HG03135 (cell line): ENCODE results near the gene TIMMDC1.

Experiments
- ATAC-seq: cut with Tn5 transposase; IDR thresholded peaks from one replicate; pipeline ENCODE4 v1.9.1; 2021; ENCODE audit warnings: mild to moderate bottlenecking, moderate library complexity; ENCODE audit not compliant: unreplicated experiment

TIMMDC1 gene, protein sequence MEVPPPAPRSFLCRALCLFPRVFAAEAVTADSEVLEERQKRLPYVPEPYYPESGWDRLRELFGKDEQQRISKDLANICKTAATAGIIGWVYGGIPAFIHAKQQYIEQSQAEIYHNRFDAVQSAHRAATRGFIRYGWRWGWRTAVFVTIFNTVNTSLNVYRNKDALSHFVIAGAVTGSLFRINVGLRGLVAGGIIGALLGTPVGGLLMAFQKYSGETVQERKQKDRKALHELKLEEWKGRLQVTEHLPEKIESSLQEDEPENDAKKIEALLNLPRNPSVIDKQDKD

DNA sequence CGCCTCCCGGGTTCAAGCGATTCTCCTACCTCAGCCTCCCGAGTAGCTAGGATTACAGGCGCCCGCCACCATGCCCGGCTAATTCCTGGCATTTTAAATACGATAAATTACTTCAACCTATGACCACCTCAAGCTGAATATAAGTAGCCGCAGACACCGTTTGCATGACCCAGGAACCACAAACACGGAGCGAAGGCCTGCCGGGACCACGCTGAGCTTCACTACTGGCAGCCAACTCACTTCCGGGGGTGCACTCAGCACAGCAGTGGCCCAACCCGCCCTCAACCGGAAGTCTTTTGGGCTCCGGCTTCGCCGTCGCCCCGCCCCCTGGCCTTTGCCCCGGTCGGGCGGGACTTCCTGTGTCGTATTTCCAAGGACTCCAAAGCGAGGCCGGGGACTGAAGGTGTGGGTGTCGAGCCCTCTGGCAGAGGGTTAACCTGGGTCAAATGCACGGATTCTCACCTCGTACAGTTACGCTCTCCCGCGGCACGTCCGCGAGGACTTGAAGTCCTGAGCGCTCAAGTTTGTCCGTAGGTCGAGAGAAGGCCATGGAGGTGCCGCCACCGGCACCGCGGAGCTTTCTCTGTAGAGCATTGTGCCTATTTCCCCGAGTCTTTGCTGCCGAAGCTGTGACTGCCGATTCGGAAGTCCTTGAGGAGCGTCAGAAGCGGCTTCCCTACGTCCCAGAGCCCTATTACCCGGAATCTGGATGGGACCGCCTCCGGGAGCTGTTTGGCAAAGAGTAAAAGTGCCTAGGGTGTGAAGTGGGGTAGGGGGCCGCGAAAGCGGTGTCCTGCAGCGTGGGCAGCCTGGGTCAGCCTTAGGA is at the start of gene TIMMDC1:
TIMMDC1 (plus strand) TSS at position 362 of the 826 bp plus-strand sequence; CDS start at position 549, 187 bp downstream.
- peak; percentile 99 for ATAC-seq

DNA sequence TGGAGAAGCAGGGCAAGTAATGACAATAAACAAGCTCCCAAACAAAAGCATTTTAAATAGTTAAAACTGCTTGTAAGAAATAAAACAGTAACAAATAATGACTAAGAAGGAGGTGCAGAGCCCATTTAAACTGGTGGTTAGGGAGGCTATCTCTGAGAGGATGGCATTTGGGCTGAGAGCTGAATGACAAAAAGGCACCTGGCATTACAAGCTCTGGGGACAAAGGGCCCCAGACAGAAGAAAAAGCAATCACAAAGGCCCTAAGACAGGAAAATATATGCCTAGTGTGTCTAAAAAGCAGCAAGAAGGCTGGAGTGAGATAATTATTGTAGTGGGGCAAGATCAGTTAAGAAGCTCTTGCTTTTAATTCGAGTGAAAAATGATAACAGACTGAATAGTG is 44.5 kb upstream of the TIMMDC1 start:
- no peak for ATAC-seq

DNA sequence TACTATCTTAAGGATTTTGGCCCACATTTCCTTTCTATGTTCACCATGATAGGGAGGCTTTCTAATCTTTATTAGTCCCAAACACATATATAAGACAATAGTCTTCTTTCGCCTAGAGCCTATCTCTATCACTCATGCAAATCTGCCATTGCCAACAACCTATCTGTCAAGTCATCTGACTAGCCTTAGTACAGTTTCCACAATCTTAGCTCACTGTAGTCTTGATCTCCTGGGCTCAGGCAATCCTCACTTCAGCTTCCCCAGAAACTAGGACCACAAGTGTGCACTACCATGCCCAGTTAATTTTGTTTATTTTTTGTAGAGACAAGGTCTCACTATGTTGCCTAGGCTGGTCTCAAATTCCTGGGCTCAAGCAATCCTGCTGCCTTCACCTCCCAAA is 41.9 kb upstream of the TIMMDC1 start:
- ATAC-seq, result no peak

DNA sequence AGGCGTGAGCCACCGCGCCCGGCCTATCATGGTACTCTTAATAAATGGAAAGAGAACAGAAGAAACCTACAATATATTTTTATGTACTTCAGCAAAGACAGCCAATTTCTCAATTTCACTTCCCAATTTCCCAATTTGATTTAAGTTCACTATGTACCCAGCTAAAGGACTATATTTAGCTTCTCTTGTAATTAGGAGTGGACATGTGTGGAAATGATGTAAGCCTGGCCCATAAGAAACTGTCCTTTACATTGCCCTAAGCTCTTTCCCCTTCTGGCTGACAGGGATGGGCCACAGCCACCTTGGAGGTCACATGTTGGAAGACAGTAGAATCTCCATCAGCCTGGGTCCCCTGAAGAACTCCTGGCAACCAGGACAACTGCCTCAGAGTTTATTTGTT is 41.1 kb upstream of the TIMMDC1 start:
- ATAC-seq, result no peak

DNA sequence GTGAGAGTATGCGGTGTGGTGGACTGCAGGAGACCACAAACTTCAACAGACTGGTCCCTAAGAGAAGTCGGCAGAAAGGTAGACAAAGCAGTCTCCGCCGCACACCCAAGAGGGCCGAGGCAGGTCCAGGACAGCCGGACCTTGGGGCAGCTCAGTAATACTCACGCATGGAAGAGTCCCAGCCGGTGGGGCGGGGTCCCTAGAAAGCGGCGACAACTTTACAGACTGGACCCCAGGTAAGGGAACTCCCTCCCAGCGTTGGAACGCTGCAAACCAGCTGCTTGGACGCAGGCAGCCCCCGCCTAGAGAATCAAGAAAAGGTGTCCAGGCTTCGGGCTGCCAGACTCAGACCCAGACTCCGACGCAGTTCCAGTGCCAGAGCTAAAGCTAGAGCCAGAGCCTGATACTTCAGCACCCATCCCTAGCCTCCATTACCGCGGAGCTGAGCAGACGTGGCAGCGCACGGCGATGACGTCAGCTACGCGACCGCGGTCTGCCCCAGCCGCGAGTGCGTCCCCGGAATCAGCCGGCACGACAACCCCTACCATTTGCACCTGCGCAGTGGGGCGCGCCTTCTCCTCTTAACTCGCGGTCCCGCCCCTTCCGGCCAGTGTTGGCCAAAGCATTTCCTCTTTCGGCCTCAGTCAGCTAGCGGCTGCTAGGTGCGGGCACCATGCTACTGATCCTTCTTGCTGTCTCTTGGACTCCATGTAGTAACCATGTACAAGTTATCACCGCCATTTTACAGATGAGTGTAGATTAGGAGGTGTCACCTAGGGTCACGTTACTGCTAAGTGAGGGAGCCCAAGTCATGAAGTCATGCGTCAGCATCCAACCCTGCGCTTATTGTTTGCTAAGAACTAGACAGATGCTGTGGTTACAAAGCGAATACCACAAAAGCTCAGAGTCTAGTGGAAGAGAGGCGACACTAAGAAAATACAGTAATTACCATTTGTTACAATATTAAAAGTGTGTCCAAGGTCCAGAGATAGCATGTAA is 34.9 kb upstream of the TIMMDC1 start, which contains the start of gene TMEM39A:
TMEM39A (minus strand) TSS at position 445 of the 999 bp plus-strand sequence. CDS start 1,541 bp downstream, outside the sequence.
- peak; percentile 94 for ATAC-seq

DNA sequence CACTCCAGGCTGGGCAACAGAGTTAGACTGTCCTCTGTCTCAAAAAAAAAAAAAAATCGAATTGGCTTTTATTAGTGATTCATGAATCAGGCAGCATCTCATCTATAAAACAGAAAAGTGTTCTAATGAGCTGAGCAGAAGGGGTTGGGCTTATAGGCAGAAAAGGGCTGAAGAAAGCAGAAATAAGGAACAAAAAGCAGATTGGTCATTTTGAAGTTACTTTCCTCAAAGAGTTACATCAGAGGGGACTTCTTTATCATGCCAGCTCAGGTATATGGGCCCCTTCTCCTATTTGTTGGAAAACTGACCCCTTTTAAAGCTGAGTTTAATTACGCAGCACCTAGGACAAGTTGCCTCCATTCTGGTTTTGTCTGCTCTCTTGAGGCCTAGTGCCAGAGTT is 30.3 kb upstream of the TIMMDC1 start:
- no peak for ATAC-seq

DNA sequence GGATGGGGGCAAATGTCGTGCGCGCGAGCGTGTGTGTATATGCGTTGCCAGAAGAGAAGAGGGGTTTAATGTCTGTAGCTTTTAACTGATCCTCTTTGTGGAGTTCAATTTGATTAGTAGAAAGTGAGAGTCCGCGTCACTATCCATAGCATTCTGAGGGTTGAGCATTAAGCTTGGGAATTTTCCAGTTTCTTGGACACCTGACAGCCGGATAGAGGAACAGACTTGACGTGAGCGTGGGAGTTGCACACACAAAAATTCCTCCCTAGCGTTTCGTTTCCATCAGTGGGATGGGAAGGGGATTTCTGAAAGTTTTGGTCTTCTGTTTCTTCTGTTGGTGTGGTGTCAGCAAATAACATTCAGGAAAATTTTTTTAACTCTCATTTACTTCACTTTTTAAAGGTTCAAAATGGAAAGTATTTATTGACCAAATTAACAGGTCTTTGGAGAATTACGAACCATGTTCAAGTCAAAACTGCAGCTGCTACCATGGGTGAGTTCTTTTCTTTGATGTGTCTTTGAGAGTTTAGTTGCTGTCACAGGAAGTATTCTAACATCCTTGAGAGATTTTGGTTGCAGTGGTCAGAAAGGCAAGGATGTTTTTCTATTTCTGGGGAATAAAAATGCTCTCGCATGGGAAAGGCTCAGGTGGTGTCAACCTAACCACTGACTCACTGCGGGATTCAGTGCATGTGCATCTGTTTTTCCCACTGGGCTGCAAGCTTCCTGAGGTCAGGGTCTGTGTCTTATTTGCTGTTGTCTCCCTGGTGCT is 28.7 kb upstream of the TIMMDC1 start:
- no peak for ATAC-seq

DNA sequence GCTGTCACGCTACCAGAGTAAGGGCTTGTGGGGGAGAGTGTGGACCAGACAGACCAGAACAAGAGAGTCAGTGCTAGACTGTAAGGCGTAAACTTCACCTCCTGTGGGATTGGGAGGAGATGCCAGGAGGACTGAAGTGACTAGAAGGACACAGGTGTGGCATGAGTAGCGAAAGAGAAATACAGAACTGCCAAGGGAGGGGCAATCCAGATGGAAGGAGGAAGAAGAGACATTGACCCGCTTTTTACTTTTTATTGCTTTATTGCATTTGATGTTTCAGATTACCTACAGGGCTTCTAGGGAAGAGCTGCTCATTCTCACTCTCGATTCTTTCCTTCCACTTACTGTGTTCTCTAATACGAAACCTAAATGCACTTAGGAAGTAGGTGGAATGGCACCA is 27.5 kb upstream of the TIMMDC1 start:
- ATAC-seq, result no peak

DNA sequence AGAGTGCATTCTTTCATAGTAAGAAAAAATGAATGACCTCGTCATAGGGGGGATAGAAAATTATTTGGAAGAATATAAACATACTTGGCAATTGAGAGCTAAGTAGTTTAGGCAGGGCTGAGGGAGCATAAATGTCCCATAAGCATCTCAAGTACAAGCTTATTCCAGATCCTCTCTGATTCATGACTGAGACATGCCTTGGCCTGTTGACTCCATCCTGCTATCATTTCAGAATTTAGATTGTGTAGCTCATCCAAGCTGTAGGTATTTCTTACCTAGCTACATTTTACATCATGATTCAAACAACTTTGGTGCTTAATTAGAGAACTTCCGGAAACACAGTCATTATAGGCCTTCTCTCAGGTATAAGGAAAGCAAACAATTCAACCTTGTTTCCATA is 17.3 kb upstream of the TIMMDC1 start:
- no peak for ATAC-seq

DNA sequence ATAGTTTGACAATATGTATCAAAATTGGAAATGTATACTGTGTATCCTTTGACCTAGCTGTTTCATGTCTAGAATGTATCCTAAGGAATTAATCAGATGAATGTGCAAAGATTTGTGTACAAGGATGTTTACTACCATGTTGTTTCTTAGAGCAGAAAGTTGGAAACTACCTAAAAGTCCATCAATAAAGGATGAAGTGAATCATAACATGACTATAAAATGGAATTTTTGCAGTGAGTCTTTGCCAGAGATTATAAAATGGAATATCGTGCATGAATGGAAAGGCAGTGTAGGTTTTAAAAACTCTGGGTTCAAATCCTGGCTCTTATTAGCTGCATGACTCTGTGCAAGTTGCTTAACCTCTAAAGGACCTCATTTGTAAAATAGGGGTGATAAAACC is 15.2 kb upstream of the TIMMDC1 start:
- ATAC-seq, result no peak

DNA sequence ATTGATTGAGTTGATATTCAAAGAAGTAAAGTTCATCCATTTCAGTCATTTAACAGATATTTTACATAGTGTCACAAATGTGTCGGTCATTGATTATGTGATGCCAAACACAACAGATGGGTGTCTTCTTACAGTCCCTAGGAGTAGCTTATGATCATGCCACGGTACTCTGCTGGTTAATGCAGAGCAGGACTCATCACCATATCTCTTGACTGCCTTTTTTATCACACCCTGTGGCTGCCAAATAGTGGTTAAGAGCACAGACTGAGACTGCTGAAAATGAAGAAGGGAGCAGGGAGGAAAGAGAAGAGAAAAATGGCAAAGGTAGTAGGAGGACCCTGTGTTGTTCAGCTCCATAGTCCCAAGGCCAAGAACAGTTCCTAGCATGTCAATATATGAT is 12.8 kb upstream of the TIMMDC1 start:
- ATAC-seq, result no peak

DNA sequence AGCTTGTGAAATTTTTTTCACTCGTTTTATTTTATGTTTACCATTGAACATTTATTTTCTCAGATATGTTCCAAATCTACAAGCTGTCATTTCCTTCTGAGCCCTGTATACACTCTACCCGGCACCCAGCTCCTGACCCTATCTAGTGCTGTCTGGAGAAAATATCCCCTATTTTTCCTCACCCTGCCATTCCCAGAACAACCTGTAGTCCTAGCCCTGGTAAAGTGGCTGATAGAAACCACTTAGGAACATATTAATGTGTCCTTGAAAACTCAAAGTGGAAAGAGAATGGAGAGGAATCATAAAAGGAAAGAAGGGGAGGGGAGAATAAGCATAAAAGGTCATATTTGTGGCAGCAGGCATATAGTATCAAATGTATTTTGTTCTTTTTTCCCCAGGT is 8.2 kb upstream of the TIMMDC1 start:
- ATAC-seq, result no peak

DNA sequence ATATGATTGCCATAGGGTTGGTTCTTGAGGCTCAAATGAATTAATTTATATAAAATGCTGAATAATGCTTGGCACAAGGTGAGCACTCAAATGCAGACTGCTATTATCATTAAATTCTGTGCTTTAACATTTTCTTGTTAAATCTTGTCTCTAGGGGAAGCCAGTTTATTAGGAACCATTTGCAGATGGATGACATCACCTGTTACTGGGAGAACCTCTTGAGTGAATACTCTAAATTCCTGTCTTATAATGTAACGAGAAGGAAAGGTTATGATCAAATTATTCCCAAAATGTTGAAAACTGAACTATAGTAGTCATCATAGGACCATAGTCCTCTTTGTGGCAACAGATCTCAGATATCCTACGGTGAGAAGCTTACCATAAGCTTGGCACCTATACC is 6.2 kb upstream of the TIMMDC1 start:
- ATAC-seq, result no peak

DNA sequence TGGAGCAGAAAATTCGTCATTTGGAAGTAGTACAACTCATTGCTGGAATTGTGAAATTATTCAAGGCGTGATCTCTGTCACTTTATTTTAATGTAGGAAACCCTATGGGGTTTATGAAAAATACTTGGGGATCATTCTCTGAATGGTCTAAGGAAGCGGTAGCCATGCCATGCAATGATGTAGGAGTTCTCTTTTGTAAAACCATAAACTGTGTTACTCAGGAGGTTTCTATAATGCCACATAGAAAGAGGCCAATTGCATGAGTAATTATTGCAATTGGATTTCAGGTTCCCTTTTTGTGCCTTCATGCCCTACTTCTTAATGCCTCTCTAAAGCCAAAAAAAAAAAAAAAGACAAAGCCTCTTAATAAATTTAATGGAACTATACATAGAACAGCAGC is 5.5 kb upstream of the TIMMDC1 start:
- ATAC-seq, result no peak

DNA sequence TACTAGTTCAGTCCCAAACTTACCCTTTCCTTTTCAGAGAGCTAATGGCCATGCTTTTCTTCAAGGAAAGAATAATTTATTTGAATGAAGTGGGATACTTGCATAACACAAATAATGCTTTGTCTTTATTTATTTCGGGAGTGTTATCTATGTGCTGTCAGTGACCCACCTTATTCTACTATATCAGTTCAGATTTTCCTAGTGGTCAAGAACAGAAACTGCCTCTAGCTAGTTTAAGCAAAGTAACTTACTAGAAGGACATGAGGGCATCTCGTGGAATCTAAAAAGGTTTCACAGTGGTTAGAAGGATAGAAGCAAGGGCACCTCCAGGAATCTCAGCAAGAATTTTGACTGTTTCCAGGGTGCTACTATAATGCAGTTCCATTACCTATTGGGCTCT is 3.8 kb upstream of the TIMMDC1 start:
- ATAC-seq, result no peak

DNA sequence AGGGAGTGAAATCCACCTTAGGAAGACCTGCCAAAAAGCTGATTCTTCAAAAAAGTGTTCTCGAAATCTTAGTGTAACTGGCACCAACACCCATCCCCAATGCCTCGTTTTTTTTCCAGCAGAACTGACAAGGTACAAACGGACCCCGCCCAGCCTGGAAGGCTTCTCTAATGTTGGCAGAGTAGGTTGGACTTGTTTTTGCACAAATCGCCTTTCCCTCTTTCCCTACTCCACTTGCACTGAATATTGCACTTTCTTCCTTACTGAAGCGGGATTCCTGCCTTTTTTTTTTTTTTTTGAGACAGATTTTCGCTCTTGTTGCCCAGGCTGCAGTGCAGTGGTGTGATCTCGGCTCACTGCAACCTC is 544 bp upstream of the TIMMDC1 start:
- ATAC-seq, result no peak

DNA sequence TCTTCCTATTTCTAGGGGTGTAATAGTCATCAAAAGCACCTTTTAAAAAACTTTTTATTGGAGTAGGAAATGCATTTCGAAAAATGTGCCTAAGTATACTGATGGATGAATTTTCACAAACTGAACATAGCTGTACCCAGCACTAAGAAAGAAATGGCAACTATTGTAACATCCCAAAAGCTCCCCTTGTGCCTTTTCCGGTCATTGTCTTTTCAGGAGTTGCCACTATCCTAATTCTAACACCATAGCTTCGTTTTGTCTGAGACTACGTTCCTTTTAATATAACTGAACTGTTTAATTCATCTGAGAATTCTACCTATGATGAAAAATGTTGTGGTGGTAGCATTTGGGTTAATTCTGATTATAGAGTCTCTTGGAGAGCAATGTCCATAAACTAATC is 1.9 kb downstream of the TIMMDC1 start:
- no peak for ATAC-seq

DNA sequence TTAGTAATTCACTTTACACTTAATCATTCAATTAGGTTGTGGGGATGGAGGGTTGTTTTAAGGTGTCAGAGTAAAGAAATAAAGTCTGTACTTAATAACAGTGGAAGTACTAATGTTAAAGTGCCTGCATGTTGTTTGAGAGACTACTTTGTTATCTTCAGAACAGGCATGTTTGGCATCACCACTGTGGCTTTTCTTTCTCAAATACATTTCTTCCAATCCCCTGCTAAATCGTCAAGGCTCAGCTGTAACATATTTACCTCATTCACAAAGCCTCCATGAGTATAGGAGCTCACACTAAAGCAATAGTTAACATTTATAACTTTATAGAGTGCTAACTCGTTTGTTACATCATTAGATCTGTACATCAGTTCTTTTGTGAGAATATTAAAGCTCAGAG is 2.6 kb downstream of the TIMMDC1 start:
- no peak for ATAC-seq

DNA sequence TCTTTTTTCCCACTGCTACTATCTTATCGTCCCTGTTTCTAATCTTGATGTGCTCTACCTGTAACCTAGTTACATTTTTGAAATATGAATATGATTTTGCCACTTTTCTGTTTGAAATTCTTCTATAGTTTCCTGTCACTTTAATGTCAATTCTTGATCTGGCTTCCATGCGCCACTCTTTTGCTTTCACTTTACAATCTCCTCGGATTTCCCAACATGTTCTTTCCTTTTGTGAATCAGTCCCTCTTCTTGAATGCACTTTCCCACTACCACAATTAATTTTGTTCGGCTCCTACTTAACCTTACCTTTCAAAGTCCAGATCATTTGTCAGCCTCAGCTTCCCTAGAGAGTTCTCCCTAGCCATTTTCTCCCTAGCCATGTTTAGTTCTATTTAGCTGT is 8.3 kb downstream of the TIMMDC1 start:
- no peak for ATAC-seq

DNA sequence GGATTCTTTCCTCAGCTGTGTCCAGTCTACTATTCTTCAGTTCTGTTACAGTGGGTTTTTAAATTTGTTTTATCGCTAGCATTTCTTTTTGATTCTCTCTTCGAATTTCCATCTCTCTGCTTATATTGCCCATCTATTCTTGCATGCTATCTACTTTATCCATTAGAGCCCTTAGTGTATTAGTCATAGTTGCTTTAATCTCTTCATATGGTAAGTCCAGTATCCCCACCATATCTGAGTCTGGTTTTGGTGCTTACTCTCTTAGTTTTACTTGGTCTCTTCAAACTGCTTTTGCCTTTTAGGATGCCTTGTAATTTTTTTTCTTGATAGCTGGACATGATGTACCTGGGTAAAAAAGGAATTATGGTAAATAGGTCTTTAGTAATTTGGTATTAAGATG is 9.1 kb downstream of the TIMMDC1 start:
- no peak for ATAC-seq
